ENCODE data around the gene TMED1.

The TMED1 gene

DNA sequence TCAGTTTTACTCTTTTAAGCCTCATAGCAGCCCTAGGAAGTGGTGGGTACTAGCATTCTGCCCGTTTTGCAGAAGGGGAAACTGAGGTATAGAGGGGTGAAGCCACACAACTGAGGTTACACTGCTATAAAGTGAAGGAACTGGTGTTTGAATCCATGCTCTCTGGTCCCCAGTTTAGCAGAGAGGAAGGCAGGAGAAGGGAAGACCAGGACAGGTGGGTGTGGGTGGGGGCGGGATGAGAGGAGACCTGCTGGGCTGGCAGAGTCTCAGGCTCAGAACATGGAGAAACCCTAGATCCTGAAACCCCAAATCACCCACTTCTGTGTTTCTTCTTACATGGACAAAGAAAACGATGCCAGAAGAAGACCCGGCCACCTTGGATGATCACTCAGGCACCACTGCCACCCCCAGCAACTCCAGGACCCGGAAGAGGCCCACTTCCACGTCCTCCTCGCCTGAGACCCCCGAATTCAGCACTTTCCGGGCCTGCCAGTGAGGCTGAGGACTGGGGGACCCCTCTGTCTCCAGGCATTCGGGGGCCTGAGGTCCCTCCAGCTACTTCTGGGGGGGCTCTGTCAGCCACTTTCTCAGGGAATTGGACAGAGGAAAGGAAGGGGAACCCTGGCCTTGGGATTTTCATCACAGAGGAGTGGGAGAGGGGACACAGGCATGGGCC is 33.0 kb upstream of the TMED1 start:
- H3F3A ChIP-seq (ENCODE audit: control insufficient read depth, insufficient read depth) = peaks cover 11% of the 10 kb centered on the region
- H3K4me1 ChIP-seq (ENCODE audit: control insufficient read depth, low read length) = peaks cover 60% of the 10 kb centered on the region
- peaks cover 25% of the 10 kb centered on the region for H3K79me2 ChIP-seq (ENCODE audit: control insufficient read depth, low read length)
- H3K27ac ChIP-seq (ENCODE audit: low read depth, low read length) = peak overlapping the region; percentile 85
- TF ChIP-seq, protein P1, sequence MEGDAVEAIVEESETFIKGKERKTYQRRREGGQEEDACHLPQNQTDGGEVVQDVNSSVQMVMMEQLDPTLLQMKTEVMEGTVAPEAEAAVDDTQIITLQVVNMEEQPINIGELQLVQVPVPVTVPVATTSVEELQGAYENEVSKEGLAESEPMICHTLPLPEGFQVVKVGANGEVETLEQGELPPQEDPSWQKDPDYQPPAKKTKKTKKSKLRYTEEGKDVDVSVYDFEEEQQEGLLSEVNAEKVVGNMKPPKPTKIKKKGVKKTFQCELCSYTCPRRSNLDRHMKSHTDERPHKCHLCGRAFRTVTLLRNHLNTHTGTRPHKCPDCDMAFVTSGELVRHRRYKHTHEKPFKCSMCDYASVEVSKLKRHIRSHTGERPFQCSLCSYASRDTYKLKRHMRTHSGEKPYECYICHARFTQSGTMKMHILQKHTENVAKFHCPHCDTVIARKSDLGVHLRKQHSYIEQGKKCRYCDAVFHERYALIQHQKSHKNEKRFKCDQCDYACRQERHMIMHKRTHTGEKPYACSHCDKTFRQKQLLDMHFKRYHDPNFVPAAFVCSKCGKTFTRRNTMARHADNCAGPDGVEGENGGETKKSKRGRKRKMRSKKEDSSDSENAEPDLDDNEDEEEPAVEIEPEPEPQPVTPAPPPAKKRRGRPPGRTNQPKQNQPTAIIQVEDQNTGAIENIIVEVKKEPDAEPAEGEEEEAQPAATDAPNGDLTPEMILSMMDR (IDR thresholded peaks at IDR 0.05; ENCODE audit: low read depth, low read length, poor library complexity, severe bottlenecking) = no peak
- TF ChIP-seq EZH2phosphoT487 (IDR thresholded peaks at IDR 0.05; ENCODE audit: borderline replicate concordance, low read length) = no peak
- no peaks in the 10 kb centered on the region for H3K27me3 ChIP-seq (ENCODE audit: control insufficient read depth, low read length)
- H3K4me2 ChIP-seq (ENCODE audit: low read length) = peak overlapping the region; percentile 85
- peaks cover 8% of the 10 kb centered on the region; the same call in 1 of the 2 replicates for H3K36me3 ChIP-seq (ENCODE audit: control insufficient read depth, low read length)
- H4K20me1 ChIP-seq (ENCODE audit: control insufficient read depth, insufficient read depth, low read depth, low read length) = no peaks in the 10 kb centered on the region
- H3K9me2 ChIP-seq (replicated peaks; ENCODE audit: control insufficient read depth, low read length) = no peaks in the 10 kb centered on the region
- H3K4me3 ChIP-seq (ENCODE audit: low read length) = peak overlapping the region; percentile 71
- no peaks in the 10 kb centered on the region for H3K9me3 ChIP-seq (ENCODE audit: control insufficient read depth, insufficient read depth, low read length)

DNA sequence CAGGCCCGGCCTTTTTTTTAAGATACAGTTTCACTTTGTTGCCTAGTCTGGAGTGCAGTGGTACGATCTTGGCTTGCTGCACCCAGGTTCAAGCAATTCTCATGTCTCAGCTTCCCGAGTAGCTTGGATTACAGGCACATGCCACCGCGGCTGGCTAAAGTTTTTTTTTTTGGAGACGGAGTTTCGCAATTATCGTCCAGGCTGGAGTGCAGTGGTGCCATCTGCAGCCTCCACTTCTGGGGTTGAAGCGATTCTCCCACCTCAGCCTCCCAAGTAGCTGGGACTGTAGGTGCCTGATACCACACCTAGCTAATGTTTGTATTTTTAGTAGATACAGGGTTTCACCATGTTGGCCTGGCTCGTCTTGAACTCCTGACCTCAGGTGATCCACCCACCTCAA is 30.5 kb upstream of the TMED1 start:
- Histone ChIP-seq H3K9me2 (replicated peaks; ENCODE audit: control insufficient read depth, low read length) (no peaks in the 10 kb centered on the region), H3K27me3 (ENCODE audit: control insufficient read depth, low read length) (no peaks in the 10 kb centered on the region), H3K4me3 (ENCODE audit: low read length) (no peak overlapping the region), H3F3A (ENCODE audit: control insufficient read depth, insufficient read depth) (peaks cover 8% of the 10 kb centered on the region), H3K36me3 (ENCODE audit: control insufficient read depth, low read length) (no peaks in the 10 kb centered on the region), H3K27ac (ENCODE audit: low read depth, low read length) (no peak overlapping the region), H3K4me1 (ENCODE audit: control insufficient read depth, low read length) (peaks cover 51% of the 10 kb centered on the region), H3K4me2 (ENCODE audit: low read length) (no peak overlapping the region), H4K20me1 (ENCODE audit: control insufficient read depth, insufficient read depth, low read depth, low read length) (no peaks in the 10 kb centered on the region), H3K9me3 (ENCODE audit: control insufficient read depth, insufficient read depth, low read length) (no peaks in the 10 kb centered on the region), H3K79me2 (ENCODE audit: control insufficient read depth, low read length) (peaks cover 2% of the 10 kb centered on the region; the same call in 1 of the 2 replicates)
- no peak for TF ChIP-seq EZH2phosphoT487 (IDR thresholded peaks at IDR 0.05; ENCODE audit: borderline replicate concordance, low read length)
- TF ChIP-seq, protein P1 (IDR thresholded peaks at IDR 0.05; ENCODE audit: low read depth, low read length, poor library complexity, severe bottlenecking) = no peak

DNA sequence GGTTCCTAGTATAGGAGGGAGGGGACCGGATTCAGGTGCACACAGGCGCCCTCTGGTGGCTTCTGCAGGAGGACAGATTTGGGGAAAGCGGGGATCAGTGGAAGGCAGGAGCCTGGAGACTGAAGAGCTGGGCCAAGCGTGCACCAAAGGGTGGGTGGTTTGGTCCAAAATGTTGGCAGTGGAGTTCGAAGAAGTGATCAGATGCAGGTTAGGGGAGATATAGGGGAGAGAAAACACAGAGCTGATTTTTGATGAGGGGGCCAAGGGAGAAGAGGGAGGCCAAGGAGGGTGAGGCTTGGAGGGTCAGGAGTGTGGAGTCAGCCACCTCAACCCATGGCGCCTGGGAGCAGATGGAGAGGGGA is 28.5 kb upstream of the TMED1 start:
- Histone ChIP-seq H3K4me2 (ENCODE audit: low read length) (peak overlapping the region; percentile 63), H3K27ac (ENCODE audit: low read depth, low read length) (no peak overlapping the region), H3F3A (ENCODE audit: control insufficient read depth, insufficient read depth) (peaks cover 8% of the 10 kb centered on the region), H3K9me3 (ENCODE audit: control insufficient read depth, insufficient read depth, low read length) (no peaks in the 10 kb centered on the region), H3K4me1 (ENCODE audit: control insufficient read depth, low read length) (peaks cover 39% of the 10 kb centered on the region), H3K4me3 (ENCODE audit: low read length) (peak overlapping the region; percentile 39), H4K20me1 (ENCODE audit: control insufficient read depth, insufficient read depth, low read depth, low read length) (no peaks in the 10 kb centered on the region), H3K27me3 (ENCODE audit: control insufficient read depth, low read length) (no peaks in the 10 kb centered on the region), H3K9me2 (replicated peaks; ENCODE audit: control insufficient read depth, low read length) (no peaks in the 10 kb centered on the region), H3K36me3 (ENCODE audit: control insufficient read depth, low read length) (no peaks in the 10 kb centered on the region), H3K79me2 (ENCODE audit: control insufficient read depth, low read length) (peaks cover 2% of the 10 kb centered on the region; the same call in 1 of the 2 replicates)
- TF ChIP-seq, protein P1 (IDR thresholded peaks at IDR 0.05; ENCODE audit: low read depth, low read length, poor library complexity, severe bottlenecking) = peak; percentile 96
- no peak for TF ChIP-seq EZH2phosphoT487 (IDR thresholded peaks at IDR 0.05; ENCODE audit: borderline replicate concordance, low read length)
